A549 treated with dexamethasone at 1 μM for 4 hours (cell line): ENCODE measurements around the gene RIGI. TPM values are rescaled to one million over a fixed set of nuclear protein-coding genes. Genes with fewer than 3 reads are reported as not detected.

Experiments used
- total RNA-seq: library from RNA; stranded (reverse); fragments of 200-300 nt; extraction: Qiagen RNA extraction; gene quantifications from 5 replicates; pipeline ENCODE4 v1.2.3, GENCODE V29; 2022

RIGI gene
- 2.5 to 2.9 TPM (median 2.6 TPM) in 5 replicates for total RNA-seq

DNA sequence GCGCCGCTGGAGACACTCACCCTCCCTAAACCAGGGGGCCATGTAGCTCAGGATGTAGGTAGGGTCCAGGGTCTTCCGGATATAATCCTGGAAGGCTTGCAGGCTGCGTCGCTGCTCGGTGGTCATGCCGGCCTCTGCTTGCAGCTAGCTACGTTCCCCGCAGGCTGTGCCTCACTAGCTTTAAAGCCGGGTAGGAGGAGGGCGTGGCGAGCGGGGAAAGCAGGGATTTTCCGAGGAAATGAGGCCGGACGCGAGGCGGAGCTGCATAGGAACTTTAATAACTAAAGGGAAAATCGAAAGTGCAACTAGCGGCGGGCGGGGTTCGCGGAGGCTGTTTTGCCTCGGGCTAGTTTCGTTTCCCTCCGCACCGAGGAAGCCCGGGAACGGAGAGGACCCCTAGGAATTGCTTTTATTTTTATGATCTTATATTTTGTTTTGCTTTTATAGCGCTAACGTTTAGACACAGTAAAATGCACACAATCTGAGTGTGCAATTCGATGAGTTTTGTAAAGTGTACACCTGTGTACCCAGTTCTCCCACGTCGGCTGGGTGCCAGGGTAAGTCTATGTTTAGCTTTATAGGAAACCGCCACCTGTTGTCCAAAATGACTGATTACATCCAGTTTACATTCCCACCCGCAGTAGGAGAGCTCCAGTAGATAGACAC, at the start of gene RIGI:
RIGI (minus strand) TSS at position 156 of the 666 bp plus-strand sequence; CDS start at position 126, 30 bp downstream.

GRCh38 chr9:32572900-32573523, 47.0 kb upstream of the RIGI start, which contains the start of gene NDUFB6:
NDUFB6 (minus strand) TSS chr9:32573159; CDS start chr9:32573060, 99 bp downstream.

DNA sequence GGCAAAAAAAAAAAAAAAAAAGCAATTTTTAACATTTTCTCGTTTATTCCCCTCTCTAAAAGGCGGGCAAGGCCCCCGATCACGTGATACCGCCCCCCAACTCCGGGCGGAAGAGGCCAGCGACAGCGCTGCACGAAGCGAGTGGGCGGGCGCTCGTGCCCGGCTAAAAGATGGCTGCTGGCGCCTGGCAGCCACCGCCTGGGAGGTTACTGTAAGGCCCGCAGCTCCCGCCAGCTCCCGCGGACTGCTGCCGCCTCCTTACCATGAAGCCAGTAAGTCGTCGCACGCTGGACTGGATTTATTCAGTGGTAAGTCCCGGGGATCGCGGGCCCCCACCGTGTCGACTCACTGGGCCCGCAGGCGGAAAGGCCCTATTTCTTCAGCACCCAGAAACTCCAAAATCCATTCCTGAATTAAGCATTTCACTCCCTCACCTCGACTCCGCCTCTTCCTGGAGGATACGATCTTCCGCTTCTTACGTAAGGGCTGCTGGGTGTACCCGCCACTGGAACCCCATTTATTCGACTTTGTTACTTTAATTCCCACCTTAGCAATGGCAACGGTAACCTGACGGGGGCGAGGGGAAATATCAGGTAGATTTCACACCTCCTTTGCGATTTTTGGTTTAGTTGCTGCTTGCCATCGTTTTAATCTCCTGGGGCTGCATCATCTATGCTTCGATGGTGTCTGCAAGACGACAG, 26.3 kb upstream of the RIGI start, which contains the start of the genes SMIM27 and TOPORS:
SMIM27 (plus strand) TSS at position 156 of the 701 bp plus-strand sequence; CDS start at position 264, 108 bp downstream.
TOPORS (minus strand) TSS at position 415 of the 701 bp plus-strand sequence; CDS start at position 265, 150 bp downstream.

Other genes with a start within 250 kb of the RIGI start
- gene ACO1, start 141.6 kb downstream of the RIGI start, total RNA-seq, result 24.3 to 31.6 TPM (median 30.0 TPM) in 5 replicates
- gene SMIM27, start 26.1 kb upstream of the RIGI start, total RNA-seq, result 11.7 to 14.1 TPM (median 13.3 TPM) in 5 replicates
- 11.8 to 14.7 TPM (median 13.9 TPM) in 5 replicates for gene TOPORS, start 26.4 kb upstream of the RIGI start, total RNA-seq
- 82.9 to 115 TPM (median 93.5 TPM) in 5 replicates for gene NDUFB6, start 47.0 kb upstream of the RIGI start, total RNA-seq
- 0.01 TPM in 2 of 5 replicates, not detected in the others for gene TAF1L, start 109.5 kb upstream of the RIGI start, total RNA-seq